Upper lobe of left lung (tissue), 6 donors: ENCODE results near the gene TK1. TPM values are rescaled to one million over a fixed set of nuclear protein-coding genes. Genes with fewer than 3 reads are reported as not detected.

Source experiments
- ATAC-seq, 2 donors: fragments of 200-7000 bp; cut with Tn5 transposase; one replicate each; pipeline ENCODE4 v1.9.1; 2022; ENCODE audit warnings: mild to moderate bottlenecking in 2 of 2, moderate library complexity in 2 of 2; ENCODE audit not compliant: low FRiP score in 2 of 2
- DNase-seq, 2 donors: peaks; one replicate each; pipeline ENCODE4 v3.0.0-alpha.2; 2019 to 2020
- H3K27ac ChIP-seq, 4 donors: fragments of 200-600 bp; sonication (generic); one replicate each; pipeline ENCODE4 v1.5.1; 2016 to 2019
- H3K27me3 ChIP-seq, 4 donors: fragments of 200-600 bp; sonication (generic); one replicate each; pipeline ENCODE4 v1.5.1; 2017 to 2019
- H3K36me3 ChIP-seq, 4 donors: fragments of 200-600 bp; sonication (generic); one replicate each; pipeline ENCODE4 v1.5.1; 2016 to 2019
- H3K4me1 ChIP-seq, 4 donors: fragments of 200-600 bp; sonication (generic); one replicate each; pipeline ENCODE4 v1.5.1; 2018 to 2019
- H3K4me3 ChIP-seq, 4 donors: fragments of 200-600 bp; sonication (generic); one replicate each; pipeline ENCODE4 v1.5.1; 2017 to 2019; ENCODE audit warnings: mild to moderate bottlenecking in 2 of 4, moderate library complexity in 1 of 4
- H3K9me3 ChIP-seq, 4 donors: fragments of 200-600 bp; sonication (generic); one replicate each; pipeline ENCODE4 v1.5.1; 2018 to 2019
- CTCF ChIP-seq, 6 experiments: fragments of 450-650 bp in 4 of 6; fragments of 200-600 bp in 2 of 6; sonication (generic) in 2 of 6; IDR thresholded peaks; one replicate each; pipeline ENCODE4 v1.5.1; 2016 to 2019; ENCODE audit warnings: antibody characterized with exemption in 6 of 6
- EP300 ChIP-seq, 4 donors: sonication (generic); formaldehyde crosslinking; IDR thresholded peaks; one replicate each; pipeline ENCODE4 v1.5.1; 2017; ENCODE audit warnings: antibody characterized with exemption in 4 of 4, control low read depth in 2 of 4
- POLR2A ChIP-seq, 4 donors: fragments of 450-650 bp; IDR thresholded peaks; one replicate each; pipeline ENCODE4 v1.5.1; 2016 to 2017; ENCODE audit warnings: antibody characterized with exemption in 4 of 4, mild to moderate bottlenecking in 2 of 4
- POLR2AphosphoS5 ChIP-seq, 2 donors: sonication (generic); formaldehyde crosslinking; IDR thresholded peaks; one replicate each; pipeline ENCODE4 v1.5.1; 2017; ENCODE audit warnings: antibody characterized with exemption in 2 of 2
- WGBS, 2 donors: methylation state at CpG; one replicate each; pipeline ENCODE4 v1.1.5; 2017 to 2018; 5-methylcytosine and 5-hydroxymethylcytosine counted together
- total RNA-seq, 6 donors: library from RNA; depleted of rRNA in 4 of 6; stranded (reverse); fragments of >200 nt in 4 of 6; gene quantifications; one replicate each; pipeline versions ENCODE4 v1.1.0 to v1.2.1, GENCODE V29; 2016 to 2021
- donor health status: DM: no; HTN: no; CAD: no; lungs with moderate emphysema.
- donor health status: DM: no; HTN: yes; CAD: no; lungs with severe emphysema.

Gene TK1
- total RNA-seq, 6 donors from 2014 or later, result 2.8 to 16.0 (median 9.0) TPM

GRCh38 chr17:78225088-78225865 lies 38.4 kb upstream of the TK1 start:
- Histone ChIP-seq H3K27me3 (no peaks in the 10 kb centered on the region), H3K4me3 (no peak overlapping the region), H3K27ac (peak overlapping the region in 2 of 4 donors; percentile 64 to 84), H3K9me3 (no peaks in the 10 kb centered on the region), H3K4me1 (peaks cover 7 to 13% (median 8%) of the 10 kb centered on the region in 4 donors), H3K36me3 (no peaks in the 10 kb centered on the region)
- ATAC-seq, result peak in 1 of 2 donors; percentile 35
- TF ChIP-seq EP300 (IDR thresholded peaks at IDR 0.05) (no peak), CTCF (IDR thresholded peaks at IDR 0.05) (no peak), POLR2AphosphoS5 (IDR thresholded peaks at IDR 0.05) (no peak), POLR2A (IDR thresholded peaks at IDR 0.05) (no peak)
- DNase-seq, result no peak
- WGBS, 2 donors, result 93 to 94% methylated on average over 16 of the region's 16 CpGs

DNA sequence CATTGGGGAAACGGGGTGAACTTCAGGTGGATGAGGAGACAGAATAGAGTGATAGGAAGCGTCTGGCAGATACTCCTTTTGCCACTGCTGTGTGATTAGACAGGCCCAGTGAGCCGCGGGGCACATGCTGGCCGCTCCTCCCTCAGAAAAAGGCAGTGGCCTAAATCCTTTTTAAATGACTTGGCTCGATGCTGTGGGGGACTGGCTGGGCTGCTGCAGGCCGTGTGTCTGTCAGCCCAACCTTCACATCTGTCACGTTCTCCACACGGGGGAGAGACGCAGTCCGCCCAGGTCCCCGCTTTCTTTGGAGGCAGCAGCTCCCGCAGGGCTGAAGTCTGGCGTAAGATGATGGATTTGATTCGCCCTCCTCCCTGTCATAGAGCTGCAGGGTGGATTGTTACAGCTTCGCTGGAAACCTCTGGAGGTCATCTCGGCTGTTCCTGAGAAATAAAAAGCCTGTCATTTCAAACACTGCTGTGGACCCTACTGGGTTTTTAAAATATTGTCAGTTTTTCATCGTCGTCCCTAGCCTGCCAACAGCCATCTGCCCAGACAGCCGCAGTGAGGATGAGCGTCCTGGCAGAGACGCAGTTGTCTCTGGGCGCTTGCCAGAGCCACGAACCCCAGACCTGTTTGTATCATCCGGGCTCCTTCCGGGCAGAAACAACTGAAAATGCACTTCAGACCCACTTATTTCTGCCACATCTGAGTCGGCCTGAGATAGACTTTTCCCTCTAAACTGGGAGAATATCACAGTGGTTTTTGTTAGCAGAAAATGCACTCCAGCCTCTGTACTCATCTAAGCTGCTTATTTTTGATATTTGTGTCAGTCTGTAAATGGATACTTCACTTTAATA lies 37.6 kb upstream of the TK1 start:
- peak overlapping the region in 3 of 4 donors; percentile 36 to 84 (median 64) for H3K27ac ChIP-seq
- no peak overlapping the region for H3K4me3 ChIP-seq
- H3K4me1 ChIP-seq, result peaks cover 7 to 13% (median 8%) of the 10 kb centered on the region in 4 donors
- TF ChIP-seq POLR2AphosphoS5 (IDR thresholded peaks at IDR 0.05) (no peak), POLR2A (IDR thresholded peaks at IDR 0.05) (no peak), EP300 (IDR thresholded peaks at IDR 0.05) (no peak), CTCF (IDR thresholded peaks at IDR 0.05) (no peak)
- DNase-seq (no peak), ATAC-seq (no peak)
- H3K36me3 ChIP-seq, result no peaks in the 10 kb centered on the region
- no peaks in the 10 kb centered on the region for H3K9me3 ChIP-seq
- 69 to 83% methylated on average over 27 of the region's 27 CpGs for WGBS, 2 donors
- no peaks in the 10 kb centered on the region for H3K27me3 ChIP-seq

GRCh38 chr17:78223765-78224164 lies 36.9 kb upstream of the TK1 start:
- Histone ChIP-seq H3K36me3 (no peaks in the 10 kb centered on the region), H3K27ac (peak overlapping the region; percentile 14 to 84 (median 62))
- TF ChIP-seq EP300 (IDR thresholded peaks at IDR 0.05) (no peak), CTCF (IDR thresholded peaks at IDR 0.05) (no peak), POLR2A (IDR thresholded peaks at IDR 0.05) (no peak), POLR2AphosphoS5 (IDR thresholded peaks at IDR 0.05) (no peak)

DNA sequence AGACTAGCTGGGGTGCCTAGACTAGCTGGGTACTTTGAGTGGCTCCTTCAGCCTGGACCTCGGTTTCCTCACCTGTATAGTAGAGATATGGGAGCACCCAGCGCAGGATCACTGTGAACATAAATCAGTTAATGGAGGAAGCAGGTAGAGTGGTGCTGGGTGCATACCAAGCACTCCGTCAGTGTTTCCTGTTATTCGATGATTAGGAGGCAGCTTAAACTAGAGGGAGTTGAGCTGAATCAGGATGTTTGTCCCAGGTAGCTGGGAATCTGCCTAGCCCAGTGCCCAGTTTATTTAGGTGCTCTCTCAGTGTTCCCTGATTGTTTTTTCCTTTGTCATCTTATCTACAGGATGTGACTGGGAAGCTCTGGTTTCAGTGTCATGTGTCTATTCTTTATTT lies 36.2 kb upstream of the TK1 start:
- H3K9me3 ChIP-seq, result no peaks in the 10 kb centered on the region
- H3K27me3 ChIP-seq, result no peaks in the 10 kb centered on the region
- H3K36me3 ChIP-seq, result no peaks in the 10 kb centered on the region
- ATAC-seq, result no peak
- 61 to 66% methylated on average over 4 of the region's 4 CpGs for WGBS, 2 donors
- H3K27ac ChIP-seq, result peak overlapping the region; percentile 48 to 84 (median 62)
- no peak overlapping the region for H3K4me3 ChIP-seq
- DNase-seq, result no peak
- peaks cover 7 to 13% (median 8%) of the 10 kb centered on the region in 4 donors for H3K4me1 ChIP-seq
- TF ChIP-seq CTCF (IDR thresholded peaks at IDR 0.05), result no peak
- TF ChIP-seq EP300 (IDR thresholded peaks at IDR 0.05), result peak in 1 of 4 donors; percentile 41

More at GRCh38 chr17:78223765-78224164, 36.9 kb upstream of the TK1 start:
- no peak overlapping the region for H3K4me3 ChIP-seq
- no peaks in the 10 kb centered on the region for H3K9me3 ChIP-seq
- no peaks in the 10 kb centered on the region for H3K27me3 ChIP-seq
- DNase-seq (no peak), ATAC-seq (no peak)
- WGBS, 2 donors, result 71 to 88% methylated on average over 3 of the region's 3 CpGs
- peaks cover 7 to 13% (median 8%) of the 10 kb centered on the region in 4 donors for H3K4me1 ChIP-seq
